Lung (tissue), 12 donors: ENCODE results near the gene STIP1. TPM values are rescaled to one million over a fixed set of nuclear protein-coding genes. Genes with fewer than 3 reads are reported as not detected.
A peak's percentile ranks its signal among the peaks of the same experiment; 100 is the strongest.

Experiments used
- ATAC-seq: fragments of 200-7000 bp; cut with Tn5 transposase; one replicate; pipeline ENCODE4 v1.9.1; 2020; ENCODE audit warnings: moderate number of reproducible peaks; ENCODE audit not compliant: insufficient read depth, low FRiP score
- DNase-seq, 3 donors: peaks; one replicate each; pipeline ENCODE4 v3.0.0-alpha.2; 2013 to 2017
- H3K27ac ChIP-seq, 2 donors: one replicate each; pipeline ENCODE4 v1.5.1; 2013; ENCODE audit warnings: mild to moderate bottlenecking in 2 of 2, moderate library complexity in 2 of 2, control low read depth in 1 of 2, inconsistent platforms in 1 of 2, low read depth in 1 of 2, low read length in 1 of 2
- H3K27me3 ChIP-seq, 3 donors: one replicate each; pipeline ENCODE4 v1.5.1; 2013; ENCODE audit warnings: low read length in 2 of 3; ENCODE audit not compliant: control insufficient read depth in 3 of 3, insufficient read depth in 3 of 3
- H3K36me3 ChIP-seq, 4 donors: one replicate each; pipeline ENCODE4 v1.5.1; 2013; ENCODE audit warnings: low read length in 4 of 4, mild to moderate bottlenecking in 1 of 4, moderate library complexity in 1 of 4; ENCODE audit not compliant: control insufficient read depth in 4 of 4, insufficient read depth in 4 of 4
- H3K4me1 ChIP-seq, 5 donors: one replicate each; pipeline ENCODE4 v1.5.1; 2013; ENCODE audit warnings: low read length in 5 of 5, mild to moderate bottlenecking in 2 of 5, moderate library complexity in 1 of 5; ENCODE audit not compliant: control insufficient read depth in 5 of 5, insufficient read depth in 5 of 5
- H3K4me3 ChIP-seq: one replicate; pipeline ENCODE4 v1.5.1; 2013; ENCODE audit warnings: mild to moderate bottlenecking, control low read depth, moderate library complexity
- H3K9ac ChIP-seq, 2 donors: one replicate each; pipeline ENCODE4 v1.5.1; 2013; ENCODE audit warnings: low read length in 2 of 2, control low read depth in 1 of 2; ENCODE audit not compliant: insufficient read depth in 1 of 2
- H3K9me3 ChIP-seq, 4 donors: one replicate each; pipeline ENCODE4 v1.5.1; 2013; ENCODE audit warnings: low read length in 3 of 4, mild to moderate bottlenecking in 1 of 4, moderate library complexity in 1 of 4; ENCODE audit not compliant: control insufficient read depth in 4 of 4, insufficient read depth in 3 of 4
- CTCF ChIP-seq: IDR thresholded peaks from 2 replicates; pipeline ENCODE4 v1.5.1; 2012; ENCODE audit warnings: mild to moderate bottlenecking; ENCODE audit errors: control extremely low read depth, extremely low read depth
- WGBS, 2 donors: extraction: QIAGEN DNeasy Blood & Tissue Kit; methylation state at CpG; one replicate each; pipeline ENCODE4 v1.1.7; 2013; 5-methylcytosine and 5-hydroxymethylcytosine counted together
- polyA plus RNA-seq, 2 donors: library from polyadenylated mRNA; stranded (reverse); fragments of 200-250 nt; gene quantifications; one replicate each; pipeline ENCODE4 v1.2.1, GENCODE V29; 2013
- total RNA-seq, 2 donors: library from RNA; depleted of rRNA in 1 of 2; stranded (reverse); fragments of >200 nt in 1 of 2; gene quantifications; one replicate each; pipeline ENCODE4 v1.2.1, GENCODE V29; 2014 to 2021
- donor health status: control.
- donor health status: control.
- donor health status: Bipolar disorder and iron deficiency.
- donor health status: healthy.
- donor health status: DM: yes; HTN: yes; CAD: no.

The STIP1 gene
- total and polyA plus RNA-seq, 4 donors: 75.9 to 122 (median 94.8) TPM

GRCh38 chr11:64246871-64247728 lies 61.1 kb downstream of the STIP1 start, which contains the start of gene PPP1R14B:
Gene PPP1R14B (minus strand): TSS chr11:64246943. CDS start chr11:64246673, 270 bp downstream.
- WGBS, 2 donors: 1% methylated on average over 58 to 74 of the region's 74 CpGs
- ATAC-seq: peak; percentile 82

GRCh38 chr11:64247729-64248531 lies 62.0 kb downstream of the STIP1 start:
- Histone ChIP-seq H3K27me3 (no peaks in the 10 kb centered on the region), H3K9ac (no peak overlapping the region), H3K36me3 (peaks cover 0 to 10% (median 1%) of the 10 kb centered on the region in 4 donors), H3K4me3 (peak overlapping the region; percentile 23), H3K9me3 (no peaks in the 10 kb centered on the region), H3K4me1 (peaks cover 0 to 34% (median 14%) of the 10 kb centered on the region in 5 donors), H3K27ac (peak overlapping the region; percentile 67 to 74)
- ATAC-seq (no peak), DNase-seq (no peak)
- no peak for TF ChIP-seq CTCF
- WGBS, 2 donors: 46% methylated on average over 31 of the region's 31 CpGs

More at GRCh38 chr11:64246871-64247728, 61.1 kb downstream of the STIP1 start, which contains the start of gene PPP1R14B:
- H3K27ac ChIP-seq: peak within 1 kb of the TSS; percentile 84 to 88
- no peaks in the 10 kb centered on the region for H3K27me3 ChIP-seq
- peak within 1 kb of the TSS in 1 of 2 donors; percentile 11 for H3K9ac ChIP-seq
- H3K4me1 ChIP-seq: peaks cover 0 to 37% (median 5%) of the 10 kb centered on the region in 5 donors
- no peak for TF ChIP-seq CTCF
- peak within 1 kb of the TSS; percentile 61 for H3K4me3 ChIP-seq
- DNase-seq: peak; percentile 89 to 91 (median 91)
- H3K36me3 ChIP-seq: peaks cover 0 to 10% (median 1%) of the 10 kb centered on the region in 4 donors
- H3K9me3 ChIP-seq: no peaks in the 10 kb centered on the region

- Histone ChIP-seq H3K36me3 (peaks cover 0 to 7% (median 1%) of the 10 kb centered on the region in 4 donors), H3K9ac (no peak overlapping the region), H3K9me3 (no peaks in the 10 kb centered on the region), H3K27me3 (no peaks in the 10 kb centered on the region), H3K4me3 (no peak overlapping the region), H3K4me1 (peaks cover 0 to 34% (median 14%) of the 10 kb centered on the region in 5 donors), H3K27ac (no peak overlapping the region)
- DNase-seq: no peak
- no peak for ATAC-seq
- TF ChIP-seq CTCF: no peak
- WGBS, 2 donors: 77 to 92% methylated on average over 7 of the region's 7 CpGs
Observed at GRCh38 chr11:64248578-64248977, 62.6 kb downstream of the STIP1 start.
